Measurements from ENCODE around the gene WNT1.

- TF ChIP-seq CTCF (IDR thresholded peaks at IDR 0.05; ENCODE audit: low read length) (peak; percentile 49), EZH2 (IDR thresholded peaks at IDR 0.05; ENCODE audit: borderline replicate concordance, low read length) (no peak)
Observed at GRCh38 chr12:48934312-48934706, 43.8 kb upstream of the WNT1 start.
